Inflammatory macrophage treated with lipopolysaccharide for 4 hours (primary cell): Measurements from ENCODE around the gene TEDDM1.
"Not testable (repeated sequence)": the region's sequence is repeated elsewhere in the genome, so short reads cannot be mapped to it uniquely, and the experiment has no call there.

ENCODE experiments used
- DNase-seq: peaks from one replicate; pipeline ENCODE4 v3.0.0-alpha.2; 2020

Gene TEDDM1

GRCh38 chr1:182400567-182400966 lies at the start of gene TEDDM1:
Gene TEDDM1, minus strand, starts transcription at chr1:182400667. Its CDS starts 182 bp downstream, at chr1:182400485.
- no peak for DNase-seq

GRCh38 chr1:182450087-182450486 lies 49.6 kb upstream of the TEDDM1 start, which contains the start of gene RGSL1:
Gene RGSL1, plus strand, starts transcription at chr1:182450146. Its CDS starts 20 bp downstream, at chr1:182450166.
- DNase-seq, result no peak

GRCh38 chr1:182447660-182448059 lies 47.2 kb upstream of the TEDDM1 start:
- DNase-seq, result no peak

DNA sequence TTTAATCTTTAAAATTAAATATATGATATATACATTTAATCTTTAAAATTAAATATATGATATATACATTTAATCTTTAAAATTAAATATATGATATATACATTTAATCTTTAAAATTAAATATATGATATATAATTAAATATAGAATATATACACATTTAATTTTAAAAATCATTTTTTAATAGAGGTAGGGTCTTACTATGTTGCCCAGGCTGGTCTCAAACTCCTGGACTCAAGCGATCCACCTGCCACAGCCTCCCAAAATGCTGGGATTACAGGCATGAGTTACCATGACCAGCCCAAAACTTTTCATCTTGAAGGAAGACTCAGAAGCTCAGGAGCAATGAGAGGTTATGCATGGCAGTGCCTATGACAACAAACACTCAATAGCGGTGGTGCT lies 46.7 kb upstream of the TEDDM1 start:
- DNase-seq, result not testable (repeated sequence)

DNA sequence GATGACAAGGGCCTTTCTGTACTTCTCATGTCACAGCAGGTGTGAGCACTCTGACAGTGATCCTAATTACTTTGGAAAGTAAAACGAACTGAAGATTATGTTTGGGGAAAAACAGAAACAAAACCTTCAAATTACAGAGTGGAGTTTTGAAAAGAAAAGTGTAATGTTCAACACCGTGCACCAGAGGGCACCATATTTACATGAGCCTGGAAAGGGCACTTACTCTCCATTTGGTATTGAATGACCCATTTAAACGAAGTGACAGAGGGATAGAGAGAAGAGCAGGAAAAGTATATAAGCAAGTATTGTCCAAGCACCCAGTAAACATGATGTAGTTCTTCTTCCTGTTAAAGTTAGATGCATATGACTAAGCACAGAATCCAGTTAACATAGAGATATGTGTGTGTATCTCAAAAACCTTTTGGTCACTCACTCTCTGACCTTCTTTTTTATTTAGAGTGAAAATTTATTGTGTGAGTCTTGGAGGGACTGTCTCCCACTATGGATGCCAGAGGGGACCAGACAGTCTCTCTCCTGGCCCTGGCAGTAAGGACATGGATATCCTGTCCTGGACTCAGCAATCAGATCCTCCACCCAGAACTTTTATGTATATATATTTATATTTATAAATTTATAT lies 45.7 kb upstream of the TEDDM1 start:
- DNase-seq, result peak; percentile 56

DNA sequence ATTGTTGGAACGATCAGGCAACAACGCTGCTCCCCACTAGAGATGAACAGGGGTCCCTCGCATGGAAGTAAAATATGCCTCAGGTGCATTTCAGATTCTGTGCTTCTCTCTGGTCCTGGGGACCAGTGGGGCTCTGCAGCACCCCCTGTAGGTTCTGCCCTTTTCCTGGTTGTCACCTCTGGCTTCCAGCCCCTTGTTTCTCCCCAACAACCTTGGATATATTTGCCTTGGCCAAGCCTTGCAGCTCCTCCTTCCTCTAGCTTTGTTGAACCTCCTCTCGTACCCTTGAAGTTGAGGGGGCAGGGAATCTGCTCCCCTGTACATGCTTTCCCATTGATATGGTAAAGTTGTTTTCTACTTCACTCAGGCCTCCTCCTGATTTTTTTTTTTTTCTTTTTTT lies 44.0 kb upstream of the TEDDM1 start:
- no peak for DNase-seq

- DNase-seq, result no peak
Observed at GRCh38 chr1:182442333-182442732, 41.9 kb upstream of the TEDDM1 start.

- no peak for DNase-seq
Observed at GRCh38 chr1:182441719-182442118, 41.3 kb upstream of the TEDDM1 start.

DNA sequence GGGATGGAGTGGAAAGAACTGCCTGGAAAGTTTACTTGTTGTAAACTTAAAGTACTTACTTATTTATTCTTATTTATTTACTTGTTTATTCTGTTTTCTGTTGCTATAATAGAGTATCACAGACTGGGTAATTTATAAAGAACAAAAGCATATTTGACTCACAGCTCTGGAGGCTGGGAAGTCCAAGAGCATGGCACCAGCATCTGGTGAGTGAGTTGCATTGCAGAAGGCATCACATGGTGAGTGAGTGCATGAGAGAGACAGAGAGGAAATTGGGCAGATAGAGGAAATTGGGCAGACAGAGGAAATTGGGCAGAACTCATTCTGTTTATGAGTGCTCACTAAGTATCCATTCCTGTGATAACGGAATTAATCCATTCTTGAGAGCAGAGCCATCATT lies 37.9 kb upstream of the TEDDM1 start:
- DNase-seq, result peak; percentile 26

GRCh38 chr1:182433580-182433979 lies 33.1 kb upstream of the TEDDM1 start:
- DNase-seq, result no peak

GRCh38 chr1:182431278-182431677 lies 30.8 kb upstream of the TEDDM1 start:
- DNase-seq, result no peak

- DNase-seq, result peak; percentile 54
Observed at GRCh38 chr1:182430263-182431068, 30.0 kb upstream of the TEDDM1 start.

- no peak for DNase-seq
Observed at GRCh38 chr1:182428043-182428442, 27.6 kb upstream of the TEDDM1 start.

- no peak for DNase-seq
Observed at GRCh38 chr1:182426442-182427430, 26.3 kb upstream of the TEDDM1 start.

DNA sequence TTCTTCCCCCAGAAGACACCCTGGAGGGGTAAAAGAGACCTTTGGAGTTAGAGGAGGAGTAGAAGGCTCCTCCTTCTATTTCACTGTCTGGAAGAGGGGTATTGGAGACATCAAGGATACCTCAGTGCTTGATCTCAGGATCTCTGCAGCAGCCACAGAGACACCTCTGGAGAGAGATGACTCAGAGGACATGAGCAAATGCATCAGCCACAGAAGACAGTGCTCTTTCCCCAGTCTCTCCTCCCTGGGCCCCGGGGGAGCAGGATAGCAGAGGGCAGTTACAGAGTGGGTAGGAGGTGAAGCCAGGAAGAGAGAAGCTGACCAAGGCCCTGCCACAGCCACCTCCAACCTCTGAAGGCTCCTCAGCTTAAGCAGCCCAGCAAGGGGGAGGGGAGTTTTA lies 15.3 kb upstream of the TEDDM1 start:
- peak; percentile 21 for DNase-seq

GRCh38 chr1:182413969-182414368 lies 13.5 kb upstream of the TEDDM1 start:
- DNase-seq, result no peak

DNA sequence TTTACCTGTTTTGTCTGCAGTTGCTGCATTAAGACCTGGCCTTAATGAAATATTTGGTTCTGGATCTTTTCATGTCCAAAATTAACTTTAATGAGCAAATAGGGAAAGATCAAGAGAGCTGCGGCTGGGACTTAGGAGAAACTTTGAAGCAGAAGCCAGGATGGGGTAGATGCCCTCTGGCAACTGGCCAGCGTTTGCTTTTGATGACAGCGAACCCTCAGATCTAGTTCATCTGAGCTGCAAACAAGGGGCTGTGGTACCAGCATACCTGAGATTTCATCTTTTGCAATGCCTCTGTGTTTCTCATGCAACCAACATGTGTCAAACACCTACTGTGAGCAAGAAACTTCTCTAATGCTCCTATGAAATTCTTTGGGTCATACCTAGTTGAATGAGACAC lies 13.0 kb upstream of the TEDDM1 start:
- no peak for DNase-seq

DNA sequence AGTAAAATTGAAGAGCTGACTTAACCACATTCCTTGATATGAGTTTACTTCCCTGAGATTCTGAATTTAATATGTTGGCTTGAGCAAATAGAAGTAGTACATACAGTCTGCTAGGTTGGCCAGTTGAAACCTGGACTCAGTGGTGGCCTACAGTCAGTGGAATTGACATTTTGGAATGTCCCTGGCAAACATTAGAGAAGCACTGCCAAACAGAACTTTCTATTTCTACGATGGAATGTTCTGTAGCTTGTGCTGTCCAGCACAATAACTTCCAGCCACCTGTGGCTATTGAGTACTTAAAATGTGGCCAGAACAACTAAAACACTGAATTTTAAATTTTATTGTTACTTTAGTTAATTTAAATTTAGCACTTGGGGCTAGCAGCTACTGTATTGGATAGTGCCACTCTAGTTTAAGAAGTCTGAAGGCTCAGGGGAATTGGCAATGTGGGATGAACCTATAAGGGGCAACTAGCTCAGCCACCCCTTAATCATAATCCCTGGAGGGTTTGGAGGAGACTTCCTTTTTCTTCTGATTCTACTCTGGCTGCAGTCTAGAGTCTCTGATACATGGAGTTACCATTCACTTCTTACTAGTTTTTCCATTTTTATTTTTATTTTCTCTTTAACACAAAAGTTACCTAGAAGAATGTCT lies 10.3 kb upstream of the TEDDM1 start:
- DNase-seq, result no peak

GRCh38 chr1:182410138-182410537 lies 9.7 kb upstream of the TEDDM1 start:
- no peak for DNase-seq

GRCh38 chr1:182408435-182409075 lies 8.1 kb upstream of the TEDDM1 start:
- no peak for DNase-seq

- DNase-seq, result no peak
Observed at GRCh38 chr1:182407724-182408123, 7.3 kb upstream of the TEDDM1 start.

DNA sequence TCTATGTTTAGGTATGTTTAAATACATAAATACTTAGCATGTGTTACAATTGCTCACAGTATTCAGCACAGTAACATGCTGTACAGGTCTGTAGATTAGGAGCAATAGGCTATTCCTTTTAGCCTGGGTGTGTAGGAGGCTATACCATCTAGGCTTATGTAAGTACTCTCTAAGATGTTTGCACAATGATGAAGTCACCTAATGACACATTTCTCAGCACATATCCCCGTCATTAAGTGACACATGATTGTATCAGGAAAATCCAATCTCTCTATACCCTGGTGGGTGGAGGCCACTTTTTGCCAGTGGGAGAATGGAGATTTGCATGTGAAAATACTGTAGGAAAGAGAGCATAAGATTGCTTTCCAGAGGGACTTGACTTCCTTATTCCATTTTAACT lies 5.5 kb upstream of the TEDDM1 start:
- DNase-seq, result peak; percentile 95
